HL-60 (cell line): Measurements from ENCODE around the gene TNC.

Experiments used
- CTCF ChIP-seq: IDR thresholded peaks from one replicate; pipeline ENCODE4 v1.5.1; 2011; ENCODE audit warnings: low read length, control low read depth, inconsistent platforms; ENCODE audit not compliant: insufficient read depth
- GABPA ChIP-seq: IDR thresholded peaks from 2 replicates; pipeline ENCODE4 v1.6.1; 2012; ENCODE audit warnings: low read depth
- POLR2AphosphoS5 ChIP-seq: IDR thresholded peaks from 2 replicates; pipeline ENCODE4 v1.6.1; 2012; ENCODE audit warnings: low read depth
- SPI1 ChIP-seq: IDR thresholded peaks from 2 replicates; pipeline ENCODE4 v1.6.1; 2012; ENCODE audit warnings: low read depth, mild to moderate bottlenecking, borderline replicate concordance
- TF ChIP-seq, protein P1 (sequence below): IDR thresholded peaks from 2 replicates; pipeline ENCODE4 v1.6.1; 2012; ENCODE audit warnings: low read depth; ENCODE audit not compliant: insufficient replicate concordance

- TF ChIP-seq CTCF (no peak), SPI1 (no peak), POLR2AphosphoS5 (no peak), GABPA (no peak)
- TF ChIP-seq, protein P1, sequence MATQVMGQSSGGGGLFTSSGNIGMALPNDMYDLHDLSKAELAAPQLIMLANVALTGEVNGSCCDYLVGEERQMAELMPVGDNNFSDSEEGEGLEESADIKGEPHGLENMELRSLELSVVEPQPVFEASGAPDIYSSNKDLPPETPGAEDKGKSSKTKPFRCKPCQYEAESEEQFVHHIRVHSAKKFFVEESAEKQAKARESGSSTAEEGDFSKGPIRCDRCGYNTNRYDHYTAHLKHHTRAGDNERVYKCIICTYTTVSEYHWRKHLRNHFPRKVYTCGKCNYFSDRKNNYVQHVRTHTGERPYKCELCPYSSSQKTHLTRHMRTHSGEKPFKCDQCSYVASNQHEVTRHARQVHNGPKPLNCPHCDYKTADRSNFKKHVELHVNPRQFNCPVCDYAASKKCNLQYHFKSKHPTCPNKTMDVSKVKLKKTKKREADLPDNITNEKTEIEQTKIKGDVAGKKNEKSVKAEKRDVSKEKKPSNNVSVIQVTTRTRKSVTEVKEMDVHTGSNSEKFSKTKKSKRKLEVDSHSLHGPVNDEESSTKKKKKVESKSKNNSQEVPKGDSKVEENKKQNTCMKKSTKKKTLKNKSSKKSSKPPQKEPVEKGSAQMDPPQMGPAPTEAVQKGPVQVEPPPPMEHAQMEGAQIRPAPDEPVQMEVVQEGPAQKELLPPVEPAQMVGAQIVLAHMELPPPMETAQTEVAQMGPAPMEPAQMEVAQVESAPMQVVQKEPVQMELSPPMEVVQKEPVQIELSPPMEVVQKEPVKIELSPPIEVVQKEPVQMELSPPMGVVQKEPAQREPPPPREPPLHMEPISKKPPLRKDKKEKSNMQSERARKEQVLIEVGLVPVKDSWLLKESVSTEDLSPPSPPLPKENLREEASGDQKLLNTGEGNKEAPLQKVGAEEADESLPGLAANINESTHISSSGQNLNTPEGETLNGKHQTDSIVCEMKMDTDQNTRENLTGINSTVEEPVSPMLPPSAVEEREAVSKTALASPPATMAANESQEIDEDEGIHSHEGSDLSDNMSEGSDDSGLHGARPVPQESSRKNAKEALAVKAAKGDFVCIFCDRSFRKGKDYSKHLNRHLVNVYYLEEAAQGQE: no peak
Measured at GRCh38 chr9:115022760-115023434, 95.1 kb downstream of the TNC start.
